K562 (cell line): Measurements from ENCODE around the gene FANCI. TPM values are rescaled to one million over a fixed set of nuclear protein-coding genes. Genes with fewer than 3 reads are reported as not detected.

Experiments used
- BACH1 ChIP-seq: fragments of 200-800 bp; sonication (Bioruptor generic); IDR thresholded peaks from 2 replicates; pipeline ENCODE4 v1.6.1; 2016; ENCODE audit warnings: missing genetic modification characterization, missing compliant biosample characterization
- CC2D1A ChIP-seq: fragments of 450-650 bp; IDR thresholded peaks from 2 replicates; pipeline ENCODE4 v1.6.1; 2017; ENCODE audit warnings: mild to moderate bottlenecking
- CCAR2 ChIP-seq: fragments of 200-400 bp; formaldehyde crosslinking; IDR thresholded peaks from 2 replicates; pipeline ENCODE4 v1.6.1; 2017; ENCODE audit warnings: mild to moderate bottlenecking, low read depth, low read length
- CHD2 ChIP-seq: IDR thresholded peaks from 2 replicates; pipeline ENCODE4 v1.6.1; 2011; ENCODE audit warnings: low read depth, low read length
- DNMT1 ChIP-seq: fragments of 450-650 bp; IDR thresholded peaks from 2 replicates; pipeline ENCODE4 v1.6.1; 2016; ENCODE audit warnings: antibody characterized with exemption, mild to moderate bottlenecking
- EP400 ChIP-seq: fragments of 450-650 bp; IDR thresholded peaks from 2 replicates; pipeline ENCODE4 v1.6.1; 2017; ENCODE audit warnings: antibody characterized with exemption, mild to moderate bottlenecking, moderate library complexity
- HDAC3 ChIP-seq: fragments of 450-650 bp; IDR thresholded peaks from 2 replicates; pipeline ENCODE4 v1.6.1; 2018; ENCODE audit warnings: borderline replicate concordance, mild to moderate bottlenecking, moderate library complexity; ENCODE audit not compliant: partially characterized antibody
- HNRNPH1 ChIP-seq: fragments of 200-400 bp; formaldehyde crosslinking; optimal IDR thresholded peaks from 2 replicates; pipeline ENCODE3; 2017; ENCODE audit warnings: low read depth, mild to moderate bottlenecking, low read length, moderate library complexity
- IRF9 ChIP-seq: fragments of 450-650 bp; IDR thresholded peaks from 2 replicates; pipeline ENCODE4 v1.6.1; 2016; ENCODE audit warnings: missing biosample characterization, missing genetic modification characterization
- KHSRP ChIP-seq: fragments of 450-650 bp; IDR thresholded peaks from 2 replicates; pipeline ENCODE4 v1.6.1; 2017
- MAZ ChIP-seq, 2 experiments: fragments of 450-650 bp in 1 of 2; sonication (generic) in 1 of 2; formaldehyde crosslinking; IDR thresholded peaks in 1 of 2; conservative IDR thresholded peaks in 1 of 2; 2 replicates each; pipeline versions ENCODE4 v1.4.0 to v1.5.0; 2020; ENCODE audit warnings: mild to moderate bottlenecking in 1 of 2, missing genetic modification reagents in 1 of 2
- NR2C2 ChIP-seq, 2 experiments: fragments of 200-800 bp in 1 of 2; sonication (Bioruptor generic) in 1 of 2; sonication (generic) in 1 of 2; formaldehyde crosslinking in 1 of 2; IDR thresholded peaks; 2 replicates each; pipeline versions ENCODE4 v1.6.1 to v1.8.0; 2016 to 2022; ENCODE audit warnings: mild to moderate bottlenecking in 1 of 2, missing compliant biosample characterization in 1 of 2, missing genetic modification characterization in 1 of 2, missing genetic modification reagents in 1 of 2
- RAD21 ChIP-seq, 2 experiments: fragments of 250-450 bp in 1 of 2; fragments of 450-650 bp in 1 of 2; sonication (Bioruptor Pico) in 1 of 2; formaldehyde crosslinking in 1 of 2; IDR thresholded peaks in 1 of 2; conservative IDR thresholded peaks in 1 of 2; 2 replicates each; pipeline versions ENCODE4 v1.4.0 to v1.8.0; 2020 to 2022; ENCODE audit warnings: mild to moderate bottlenecking in 2 of 2, moderate library complexity in 1 of 2
- RFX5 ChIP-seq: IDR thresholded peaks from 2 replicates; pipeline ENCODE4 v1.6.1; 2011; ENCODE audit warnings: low read depth, mild to moderate bottlenecking, improper control_type of control experiment, low read length
- SIX5 ChIP-seq, 2 experiments: IDR thresholded peaks; 2 replicates each; pipeline ENCODE4 v1.6.1; 2011; ENCODE audit warnings: low read length in 2 of 2, borderline replicate concordance in 1 of 2, low read depth in 1 of 2, mild to moderate bottlenecking in 1 of 2, moderate library complexity in 1 of 2; ENCODE audit not compliant: insufficient read depth in 1 of 2
- SRF ChIP-seq, 2 experiments: fragments of 250-450, 450-650 bp in 1 of 2; sonication (Bioruptor Pico) in 1 of 2; sonication (generic) in 1 of 2; formaldehyde crosslinking; IDR thresholded peaks; 2 replicates each; pipeline versions ENCODE4 v1.5.0 to v1.5.1; 2020 to 2022; ENCODE audit warnings: mild to moderate bottlenecking in 1 of 2, missing genetic modification reagents in 1 of 2
- TAF15 ChIP-seq: fragments of 200-400 bp; formaldehyde crosslinking; IDR thresholded peaks from 2 replicates; pipeline ENCODE4 v1.6.1; 2017; ENCODE audit warnings: mild to moderate bottlenecking, low read depth, low read length, moderate library complexity
- TOE1 ChIP-seq, 2 experiments: fragments of 450-650 bp in 1 of 2; sonication (generic) in 1 of 2; formaldehyde crosslinking in 1 of 2; IDR thresholded peaks; 2 replicates each; pipeline versions ENCODE4 v1.7.1 to v1.8.0; 2016 to 2022; ENCODE audit warnings: borderline replicate concordance in 2 of 2, mild to moderate bottlenecking in 2 of 2, antibody characterized with exemption in 1 of 2, inconsistent platforms in 1 of 2, low read depth in 1 of 2, missing genetic modification reagents in 1 of 2, moderate library complexity in 1 of 2
- ZNF253 ChIP-seq: fragments of 250-450 bp; sonication (Bioruptor Pico); conservative IDR thresholded peaks from 2 replicates; pipeline ENCODE4 v1.6.1; 2021; ENCODE audit warnings: mild to moderate bottlenecking
- ZNF696 ChIP-seq: fragments of 250-450 bp; sonication (Bioruptor Pico); conservative IDR thresholded peaks from 2 replicates; pipeline ENCODE4 v1.4.0; 2020; ENCODE audit warnings: mild to moderate bottlenecking, moderate library complexity
- ZNF717 ChIP-seq: fragments of 250-450 bp; sonication (Bioruptor Pico); IDR thresholded peaks from 2 replicates; pipeline ENCODE4 v1.5.0; 2021
- polyA plus RNA-seq, 8 experiments: library from polyadenylated mRNA; depleted of rRNA in 4 of 8; stranded (reverse) in 5 of 8; unstranded in 3 of 8; fragments of >200 nt; fragmentation: Nextera tagmentation in 2 of 8; fragmentation: Illumina TruSeq in 1 of 8; extraction: Ambion mirVana in 2 of 8; extraction: Trizol in 1 of 8; gene quantifications; 2 replicates each; pipeline versions ENCODE4 v1.2.1 to v1.2.3, GENCODE V29; 2011 to 2014; ENCODE audit warnings: inconsistent platforms in 1 of 8, missing spikeins in 1 of 8
- total RNA-seq, 7 experiments: library from RNA; depleted of rRNA in 6 of 7; stranded (reverse); fragments of >200 nt in 6 of 7; fragmentation: Illumina TruSeq in 2 of 7; extraction: Trizol in 2 of 7; gene quantifications; 2 replicates each; pipeline versions ENCODE4 v1.2.1 to v1.2.3, GENCODE V29; 2011 to 2021; ENCODE audit warnings: low replicate concordance in 1 of 7
- TF ChIP-seq, protein P1 (sequence below): IDR thresholded peaks from 2 replicates; pipeline ENCODE4 v1.6.1; 2016; ENCODE audit warnings: missing genetic modification characterization, missing compliant biosample characterization

The FANCI gene
- total and polyA plus RNA-seq, 9 of the 15 experiments (the other 6 are each of a cell fraction or from before 2014, with no cell fraction given), result 72.1 to 165 (median 131) TPM

DNA sequence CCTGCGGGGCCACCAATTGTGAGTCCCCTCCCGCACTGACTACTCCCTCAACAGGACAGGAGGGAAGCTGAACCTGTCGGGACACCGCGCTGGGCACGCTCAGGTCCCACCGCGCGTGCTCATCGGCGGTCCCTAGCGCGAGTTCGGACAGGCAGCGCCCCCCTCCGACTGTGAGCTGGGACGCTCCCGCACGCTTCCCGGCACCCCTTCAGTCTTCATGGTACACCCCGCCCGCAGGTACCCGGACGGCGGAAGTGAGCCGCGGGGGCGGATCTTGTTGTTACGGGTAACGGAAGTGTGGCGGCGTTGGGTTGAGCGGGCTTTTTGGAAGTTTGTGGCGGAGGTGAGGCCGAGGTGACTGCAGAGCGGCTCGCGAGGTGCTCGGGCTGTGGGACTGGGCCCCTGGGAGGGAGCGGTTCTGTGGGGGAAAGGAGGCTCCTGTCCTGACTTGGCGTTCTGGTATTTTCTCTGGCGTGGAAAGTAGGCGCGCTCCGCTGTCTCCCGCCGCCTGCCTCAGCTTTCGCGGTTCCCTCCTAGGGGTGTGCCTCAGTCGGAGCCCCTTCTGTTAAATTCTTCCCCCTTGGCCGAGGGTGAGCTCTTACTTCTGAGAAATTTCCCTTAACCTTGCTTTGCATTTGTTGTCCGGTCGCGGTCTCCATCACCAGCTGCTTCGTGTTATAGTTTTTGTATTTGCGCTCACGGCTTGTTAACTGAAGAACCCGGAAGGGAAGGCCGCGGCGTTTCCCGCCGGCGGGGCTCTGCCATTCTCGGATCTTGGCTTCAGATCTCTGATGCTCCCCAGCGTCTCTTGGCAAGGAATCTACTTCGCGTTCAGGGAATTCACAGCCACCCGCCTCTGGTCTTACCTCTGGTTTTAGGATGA is at the start of gene FANCI (continued):
- TF ChIP-seq RAD21 (CRISPR knock-in tag; conservative IDR thresholded peaks at IDR 0.05 in 1 of 2, IDR thresholded peaks at IDR 0.05 in 1 of 2) (peak; percentile 71 to 81), ZNF253 (CRISPR knock-in tag) (no peak), SRF (CRISPR knock-in tag; IDR thresholded peaks at IDR 0.05) (0 out of 4 replicates have a peak, but pooled peaks of 1 of the 2 experiments have one; percentile 61), SIX5 (IDR thresholded peaks at IDR 0.05; ENCODE audit: borderline replicate concordance in 1 of 2, insufficient read depth in 1 of 2, low read depth in 1 of 2, low read length in 2 of 2) (peak in 1 of 2 experiments; percentile 22; a peak in 1 of 4 replicates), TAF15 (no peak), TOE1 (IDR thresholded peaks at IDR 0.05; ENCODE audit: borderline replicate concordance) (peak; percentile 64; the same call in 1 of the 2 replicates), TOE1 (CRISPR knock-in tag; IDR thresholded peaks at IDR 0.05; ENCODE audit: borderline replicate concordance, low read depth) (peak; percentile 91; the same call in 1 of the 2 replicates), IRF9 (tag) (no peak), CCAR2 (no peak), CHD2 (peak; percentile 46; the same call in 1 of the 2 replicates), ZNF696 (CRISPR knock-in tag) (no peak), NR2C2 (CRISPR knock-in tag; IDR thresholded peaks at IDR 0.05) (peak; percentile 81; the same call in 1 of the 2 replicates), NR2C2 (tag; IDR thresholded peaks at IDR 0.05) (no peak; the same call in 1 of the 2 replicates), BACH1 (tag) (no peak), HDAC3 (no peak), KHSRP (no peak), ZNF717 (CRISPR knock-in tag) (no peak), EP400 (peak; percentile 88), DNMT1 (0 out of 2 replicates have a peak, but pooled peaks have one; percentile 38), MAZ (CRISPR knock-in tag; conservative IDR thresholded peaks at IDR 0.05 in 1 of 2, IDR thresholded peaks at IDR 0.05 in 1 of 2) (peak; percentile 66 to 83; a peak in 3 of 4 replicates), CC2D1A (peak; percentile 46; the same call in 1 of the 2 replicates), RFX5 (no peak), HNRNPH1 (no peak)
- TF ChIP-seq, protein P1, sequence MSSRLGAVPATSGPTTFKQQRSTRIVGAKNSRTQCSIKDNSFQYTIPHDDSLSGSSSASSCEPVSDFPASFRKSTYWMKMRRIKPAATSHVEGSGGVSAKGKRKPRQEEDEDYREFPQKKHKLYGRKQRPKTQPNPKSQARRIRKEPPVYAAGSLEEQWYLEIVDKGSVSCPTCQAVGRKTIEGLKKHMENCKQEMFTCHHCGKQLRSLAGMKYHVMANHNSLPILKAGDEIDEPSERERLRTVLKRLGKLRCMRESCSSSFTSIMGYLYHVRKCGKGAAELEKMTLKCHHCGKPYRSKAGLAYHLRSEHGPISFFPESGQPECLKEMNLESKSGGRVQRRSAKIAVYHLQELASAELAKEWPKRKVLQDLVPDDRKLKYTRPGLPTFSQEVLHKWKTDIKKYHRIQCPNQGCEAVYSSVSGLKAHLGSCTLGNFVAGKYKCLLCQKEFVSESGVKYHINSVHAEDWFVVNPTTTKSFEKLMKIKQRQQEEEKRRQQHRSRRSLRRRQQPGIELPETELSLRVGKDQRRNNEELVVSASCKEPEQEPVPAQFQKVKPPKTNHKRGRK (tag), result no peak
